IMR-90 (cell line): ENCODE measurements around the gene UQCRQ. TPM values are rescaled to one million over a fixed set of nuclear protein-coding genes. Genes with fewer than 3 reads are reported as not detected.

Experiments used
- ELK1 ChIP-seq: fragments of 150-350 bp; IDR thresholded peaks from 2 replicates; pipeline ENCODE4 v1.6.1; 2016; ENCODE audit warnings: low read depth, mild to moderate bottlenecking, low read length, moderate library complexity, borderline replicate concordance
- FOS ChIP-seq: fragments of 150-350 bp; IDR thresholded peaks from 2 replicates; pipeline ENCODE4 v1.6.1; 2016; ENCODE audit warnings: low read depth, low read length
- polyA plus RNA-seq, 3 experiments: library from polyadenylated mRNA; depleted of rRNA; stranded (reverse); fragments of >200 nt; gene quantifications; 2 replicates each; pipeline ENCODE4 v1.2.3, GENCODE V29; 2012; ENCODE audit warnings: low replicate concordance in 1 of 3
- total RNA-seq: library from RNA; depleted of rRNA; stranded (reverse); fragments of >200 nt; gene quantifications from 2 replicates; pipeline ENCODE4 v1.2.3, GENCODE V29; 2012

The UQCRQ gene
- total and polyA plus RNA-seq, 2 of the 4 experiments (the other 2 are of a cell fraction), result 73.7 to 292 TPM

DNA sequence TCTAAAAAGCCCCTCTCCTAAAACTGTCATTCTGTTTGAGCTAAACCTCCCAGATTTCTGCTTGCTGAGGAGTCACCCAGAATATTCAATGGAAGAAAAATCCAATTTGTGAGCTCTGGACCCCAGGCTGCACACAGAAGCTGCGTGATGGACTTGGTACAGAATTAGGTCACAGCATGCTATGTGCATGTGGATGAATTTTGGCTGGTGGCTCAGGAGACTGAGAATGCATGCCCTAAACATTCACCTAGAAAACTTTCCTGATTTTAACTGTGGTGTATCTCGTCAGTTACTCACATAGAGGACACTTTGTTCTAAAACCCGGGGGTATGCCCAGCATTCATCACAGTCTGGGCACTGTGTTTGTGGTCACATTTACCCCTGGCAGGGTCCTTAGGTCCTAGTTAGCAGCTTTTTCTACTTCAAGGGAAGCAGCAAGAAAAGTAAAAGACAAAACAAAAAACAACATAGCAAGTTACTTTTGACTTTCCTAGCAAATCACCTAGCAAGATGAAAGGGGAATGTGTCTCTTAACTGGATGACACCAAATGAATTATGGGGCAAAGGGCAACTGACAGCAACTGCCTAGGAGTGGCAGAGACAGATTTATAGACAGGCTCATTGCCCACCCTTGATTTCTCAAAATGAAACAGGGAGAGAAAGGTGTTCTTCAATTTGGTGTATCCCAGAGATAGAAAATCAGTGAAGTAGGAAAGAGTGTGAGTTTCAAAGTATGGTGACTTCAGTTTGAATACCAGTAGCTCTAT is 27.7 kb upstream of the UQCRQ start (continued):
- no peak for TF ChIP-seq ELK1
- TF ChIP-seq FOS, result no peak
